ENCODE results near the gene TROAP.
"Not testable (repeated sequence)": the region's sequence is repeated elsewhere in the genome, so short reads cannot be mapped to it uniquely, and the experiment has no call there.

Gene TROAP

DNA sequence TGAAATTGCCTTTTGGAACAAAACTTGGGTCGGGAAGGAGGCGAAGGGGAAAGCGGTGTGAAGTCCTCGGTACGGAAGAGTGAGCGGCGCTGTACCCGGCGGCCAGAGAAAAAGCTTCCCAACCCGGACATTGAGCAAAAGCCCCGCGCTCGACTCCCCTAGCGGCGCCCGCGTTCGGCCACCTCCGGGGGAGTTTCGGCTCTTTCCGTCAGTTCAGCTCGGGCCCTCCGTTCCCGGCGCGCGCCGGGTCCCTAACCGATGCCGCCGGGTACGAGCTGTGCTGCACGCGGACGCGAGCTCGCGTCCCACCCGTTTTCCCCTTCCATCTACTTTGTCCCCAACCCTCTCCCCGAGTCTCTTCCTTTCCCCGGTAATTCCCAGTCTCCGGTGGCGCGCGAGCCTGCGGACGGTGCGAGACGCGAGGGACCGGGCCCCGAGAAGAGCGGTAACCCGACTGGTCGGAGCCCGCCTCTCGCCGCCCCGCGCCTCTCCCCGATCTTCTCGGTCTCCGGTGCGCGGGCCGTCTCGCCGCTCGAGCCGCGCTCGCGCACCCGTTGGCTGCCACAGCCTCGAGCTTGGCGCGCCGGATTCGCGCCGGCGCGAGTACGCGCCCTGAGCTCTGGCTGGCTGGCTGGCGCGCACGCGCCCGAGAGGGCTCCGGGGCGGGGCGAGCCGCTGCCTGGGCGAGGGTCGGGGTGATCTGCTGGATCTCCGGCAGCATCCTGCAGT is 43.8 kb downstream of the TROAP start:
- peak; percentile 95 for DNase-seq (ENCODE audit: low read depth)

- DNase-seq (ENCODE audit: low read depth): no peak
Observed at GRCh38 chr12:49367381-49368239, 44.6 kb downstream of the TROAP start, which contains the start of gene SPATS2. SPATS2 (plus strand) TSS chr12:49367462; CDS start chr12:49461013, 93,551 bp downstream.

DNA sequence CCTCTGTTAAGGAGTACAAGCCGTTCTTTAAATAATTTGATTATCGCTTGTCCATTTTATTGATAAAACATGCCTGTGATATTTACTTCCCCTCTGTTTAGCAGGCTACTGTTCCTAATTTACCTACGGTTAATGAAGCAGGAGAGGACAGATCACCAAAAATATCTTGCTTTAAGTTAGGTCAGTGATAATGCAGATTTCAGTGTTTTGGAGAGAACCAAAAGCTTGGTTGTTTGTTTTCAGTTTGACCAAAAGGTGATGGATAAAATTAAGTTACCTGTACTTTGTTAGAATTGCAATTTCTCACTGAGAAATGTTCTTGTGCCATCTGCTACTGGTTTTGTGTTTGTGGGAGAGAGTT is 45.2 kb downstream of the TROAP start:
- DNase-seq (ENCODE audit: low read depth): no peak

GRCh38 chr12:49369411-49370145 is 46.5 kb downstream of the TROAP start:
- peak; percentile 19 for DNase-seq (ENCODE audit: low read depth)

- DNase-seq (ENCODE audit: low read depth): no peak
Observed at GRCh38 chr12:49370539-49370938, 47.5 kb downstream of the TROAP start.

- no peak for DNase-seq (ENCODE audit: low read depth)
Observed at GRCh38 chr12:49375406-49375805, 52.4 kb downstream of the TROAP start.

DNA sequence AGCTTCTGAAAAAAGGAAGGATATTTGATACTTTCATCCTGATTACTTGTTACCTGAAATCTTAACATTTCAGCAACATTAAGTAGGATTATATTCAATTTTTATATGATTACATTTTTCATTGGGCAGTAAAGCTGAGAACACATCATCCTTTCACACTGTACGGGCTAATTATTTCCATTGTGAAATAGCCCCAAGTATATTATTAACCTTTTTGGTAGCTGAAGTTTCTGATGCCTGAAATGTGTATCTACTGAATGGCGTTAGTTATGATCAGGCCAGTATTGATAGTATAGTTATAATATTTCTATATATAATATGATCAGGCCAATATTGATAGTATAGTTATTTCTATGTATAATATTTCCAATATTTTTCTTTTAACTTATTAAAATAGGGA is 54.3 kb downstream of the TROAP start:
- no peak for DNase-seq (ENCODE audit: low read depth)

DNA sequence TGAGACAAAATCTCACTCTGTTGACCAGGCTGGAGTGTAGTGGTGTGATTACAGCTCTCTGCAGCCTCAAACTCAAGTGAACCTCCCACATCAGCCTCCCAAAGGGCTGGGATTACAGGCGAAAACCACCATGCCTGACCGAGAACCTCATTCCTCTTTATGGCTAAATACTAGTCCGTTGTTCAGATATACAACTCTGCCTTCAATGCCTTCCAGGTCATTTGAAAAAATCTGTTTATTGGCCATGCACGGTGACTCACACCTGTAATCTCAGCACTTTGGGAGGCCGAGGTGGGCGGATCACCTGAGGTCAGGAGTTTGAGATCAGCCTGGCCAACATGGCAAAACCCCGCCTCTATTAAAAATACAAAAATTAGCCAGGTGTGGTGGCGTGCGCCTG is 57.1 kb downstream of the TROAP start:
- DNase-seq (ENCODE audit: low read depth): not testable (repeated sequence)

All from fibroblast of gingiva (primary cell).